Naive thymus-derived CD8-positive, alpha-beta T cell (primary cell): ENCODE measurements around the gene TBKBP1. TPM values are rescaled to one million over a fixed set of nuclear protein-coding genes. Genes with fewer than 3 reads are reported as not detected.
A peak's percentile ranks its signal among the peaks of the same experiment; 100 is the strongest.

Experiments
- ATAC-seq, 2 donors: fragments of 150-1000 bp; cut with Tn5 transposase in 1 of 2; sonication (Bioruptor Pico), chemical (Tn5 transposase) in 1 of 2; 1 replicate in 1 of 2; 2 replicates in 1 of 2; pipeline ENCODE4 v1.10.0; 2021; ENCODE audit warnings: mild to moderate bottlenecking in 2 of 2, moderate library complexity in 2 of 2
- POLR2A ChIA-PET: fragments of 350-600 bp; sonication (Branson Sonifier 250); formaldehyde crosslinking; loops from one replicate; lab custom pipeline; 2021; ENCODE audit warnings: antibody characterized with exemption; lab: Charles Lee
- DNase-seq, 10 donors: peaks; one replicate each; pipeline versions ENCODE4 v3.0.0 to v3.0.0-alpha.2; 2020 to 2022
- H3K27ac Mint-ChIP-seq, 10 donors: one replicate each; pipeline ENCODE4 v1.8.0; 2020 to 2022; ENCODE audit warnings: mild to moderate bottlenecking in 10 of 10, mixed read lengths in 10 of 10, moderate library complexity in 4 of 10, inconsistent platforms in 1 of 10
- H3K27me3 Mint-ChIP-seq, 5 donors: one replicate each; pipeline ENCODE4 v1.8.0; 2021 to 2022; ENCODE audit warnings: mixed read lengths in 5 of 5
- H3K36me3 Mint-ChIP-seq, 3 donors: one replicate each; pipeline ENCODE4 v1.8.0; 2020 to 2022; ENCODE audit warnings: mixed read lengths in 3 of 3, mild to moderate bottlenecking in 2 of 3, inconsistent platforms in 1 of 3
- H3K4me1 Mint-ChIP-seq, 4 donors: one replicate each; pipeline ENCODE4 v1.8.0; 2021 to 2022; ENCODE audit warnings: mixed read lengths in 4 of 4
- H3K4me3 Mint-ChIP-seq, 10 donors: one replicate each; pipeline ENCODE4 v1.8.0; 2020 to 2022; ENCODE audit warnings: mild to moderate bottlenecking in 10 of 10, mixed read lengths in 10 of 10, moderate library complexity in 6 of 10, inconsistent platforms in 1 of 10
- H3K9me3 Mint-ChIP-seq, 9 donors: one replicate each; pipeline ENCODE4 v1.8.0; 2020 to 2022; ENCODE audit warnings: mixed read lengths in 9 of 9, mild to moderate bottlenecking in 3 of 9, inconsistent platforms in 1 of 9, moderate library complexity in 1 of 9
- polyA plus RNA-seq, 3 donors: library from polyadenylated mRNA; unstranded; fragments of 300-500 nt; fragmentation: Illumina TruSeq; gene quantifications; one replicate each; pipeline ENCODE4 v1.2.3, GENCODE V29; 2021
- total RNA-seq, 8 experiments: library from RNA in 2 of 8; stranded (reverse) in 2 of 8; gene quantifications; one replicate each; pipeline ENCODE4 v1.2.3 and lab custom pipeline; 2021 to 2026

TBKBP1 gene
- total and polyA plus RNA-seq, 5 experiments from 2014 or later: 0.07 to 3.1 (median 1.0) TPM; not detected in 1

DNA sequence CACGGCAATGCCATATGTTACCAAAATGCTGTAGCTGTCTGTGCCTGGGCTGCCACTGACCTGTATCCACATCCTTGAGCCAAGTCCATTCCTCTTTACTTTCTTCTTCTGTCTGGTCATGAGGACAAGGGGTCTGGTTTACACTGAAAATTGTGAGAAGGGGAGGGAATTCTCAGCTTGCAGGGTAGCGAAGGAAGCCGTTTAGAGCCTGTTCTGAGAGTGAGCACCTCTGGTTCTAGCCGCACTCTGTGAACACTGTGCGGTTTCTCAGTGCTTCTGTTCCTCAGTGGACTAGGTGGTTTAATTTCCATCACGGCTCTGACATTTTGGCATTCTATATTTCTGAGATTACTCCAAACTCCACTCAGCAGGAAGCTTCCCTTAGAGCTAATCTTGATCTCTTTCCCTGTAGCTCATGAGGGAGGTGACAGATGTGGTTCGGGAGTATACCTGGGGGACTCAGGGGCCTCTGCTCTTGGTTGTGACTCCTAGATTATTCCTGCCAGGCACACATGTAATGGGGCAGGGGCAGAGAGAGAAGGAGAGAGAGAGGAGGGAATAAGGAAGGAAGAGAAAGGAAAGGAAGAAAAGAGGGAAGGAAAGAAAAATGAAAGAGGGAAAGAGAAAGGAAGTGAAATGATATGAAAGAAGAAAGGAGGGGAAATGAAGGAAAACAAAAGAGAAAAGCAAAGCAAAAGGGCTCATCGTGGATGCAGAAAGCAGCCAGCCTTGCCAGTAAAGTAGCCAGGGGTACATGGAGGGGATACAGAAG, 24.9 kb downstream of the TBKBP1 start:
- ATAC-seq (peak in 1 of 2 donors; percentile 25), DNase-seq (no peak)
- Mint-ChIP-seq H3K9me3 (no peaks in the 10 kb centered on the region), H3K4me3 (peak overlapping the region in 8 of 10 donors; percentile 1 to 76 (median 12)), H3K27me3 (peaks cover 0 to 9% (median 2%) of the 10 kb centered on the region in 5 donors), H3K36me3 (no peaks in the 10 kb centered on the region), H3K4me1 (peaks cover 23 to 79% (median 65%) of the 10 kb centered on the region in 4 donors), H3K27ac (peak overlapping the region in 8 of 10 donors; percentile 6 to 93 (median 31))
- POLR2A ChIA-PET: interaction anchor here (0.5 to 1.6 kb wide), 3 partner anchors 11 to 327 kb away, joined by 3 to 7 read pairs (median 4); no protein-coding TSS in a partner anchor

DNA sequence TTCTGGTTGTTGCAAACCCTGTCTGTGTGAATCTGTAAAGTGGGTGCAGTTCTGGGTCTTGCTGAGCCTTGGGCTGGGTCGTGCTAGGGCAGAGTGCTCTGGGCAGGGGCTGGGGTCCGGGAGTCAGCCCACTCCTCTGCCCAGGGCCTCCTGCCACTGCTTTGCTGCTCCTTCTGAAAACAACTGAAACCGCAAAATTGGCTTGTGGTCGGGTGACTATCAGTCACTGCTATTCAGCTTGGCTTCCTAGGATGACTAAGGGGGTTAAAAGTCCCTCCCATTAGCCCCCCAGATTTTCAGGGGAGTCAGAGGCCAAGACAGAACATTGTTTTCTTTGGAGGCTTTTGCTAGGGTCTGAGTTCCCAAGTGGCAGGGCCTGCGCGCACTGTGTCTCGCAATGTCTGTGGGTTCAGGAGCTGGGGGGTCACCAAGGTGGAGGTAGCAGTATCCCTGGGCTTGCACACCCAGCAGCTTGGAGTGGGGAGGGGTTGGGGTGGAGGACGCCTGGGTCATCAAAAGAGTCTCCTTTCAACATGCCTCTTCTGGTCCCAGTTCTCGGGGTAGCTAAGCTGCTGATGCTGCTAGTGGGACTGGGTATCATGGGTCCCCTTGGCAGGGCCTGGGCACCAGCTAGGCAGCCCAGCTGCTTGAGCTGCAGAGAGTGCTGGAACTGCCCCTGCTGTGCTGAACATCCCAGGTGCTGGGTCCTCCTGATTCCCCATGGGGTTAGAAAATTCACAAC, 25.6 kb downstream of the TBKBP1 start:
- Mint-ChIP-seq H3K27ac (peak overlapping the region in 5 of 10 donors; percentile 53 to 85 (median 74)), H3K36me3 (no peaks in the 10 kb centered on the region), H3K4me1 (peaks cover 20 to 74% (median 59%) of the 10 kb centered on the region in 4 donors), H3K9me3 (no peaks in the 10 kb centered on the region), H3K27me3 (peaks cover 1 to 12% (median 2%) of the 10 kb centered on the region in 5 donors), H3K4me3 (peak overlapping the region in 4 of 10 donors; percentile 29 to 76 (median 38))
- peak in 1 of 2 donors; percentile 19 for ATAC-seq
- POLR2A ChIA-PET: interaction anchor here (0.5 kb wide), 1 partner anchor 326 kb away, joined by 3 read pairs; no protein-coding TSS in a partner anchor
- no peak for DNase-seq

DNA sequence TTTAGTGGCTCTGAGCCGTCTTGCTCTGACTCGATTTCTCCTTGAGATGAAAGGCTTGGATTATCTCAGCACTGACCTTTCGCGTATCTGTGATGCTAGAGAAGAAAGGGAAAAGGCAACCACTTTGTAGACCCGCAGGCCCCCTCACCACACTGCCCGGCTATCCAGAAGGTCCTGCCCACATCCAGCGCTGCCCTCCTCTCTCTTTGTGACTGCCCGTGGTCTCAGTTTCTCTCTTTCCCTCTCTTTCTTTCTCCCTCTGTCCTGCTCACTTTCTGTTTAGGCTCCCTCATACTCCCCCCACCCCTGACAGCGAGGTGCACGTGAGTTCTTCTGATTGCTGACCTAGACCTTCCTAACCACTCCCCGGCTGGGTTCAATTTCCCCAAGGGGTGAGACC, 26.2 kb downstream of the TBKBP1 start:
- Mint-ChIP-seq H3K27me3 (peaks cover 4 to 18% (median 7%) of the 10 kb centered on the region in 5 donors), H3K4me3 (peak overlapping the region in 6 of 10 donors; percentile 23 to 70 (median 46)), H3K4me1 (peaks cover 20 to 74% (median 55%) of the 10 kb centered on the region in 4 donors), H3K36me3 (no peaks in the 10 kb centered on the region), H3K9me3 (no peaks in the 10 kb centered on the region), H3K27ac (peak overlapping the region in 4 of 10 donors; percentile 46 to 89 (median 74))
- ATAC-seq: no peak
- POLR2A ChIA-PET: no interaction called here
- no peak for DNase-seq

DNA sequence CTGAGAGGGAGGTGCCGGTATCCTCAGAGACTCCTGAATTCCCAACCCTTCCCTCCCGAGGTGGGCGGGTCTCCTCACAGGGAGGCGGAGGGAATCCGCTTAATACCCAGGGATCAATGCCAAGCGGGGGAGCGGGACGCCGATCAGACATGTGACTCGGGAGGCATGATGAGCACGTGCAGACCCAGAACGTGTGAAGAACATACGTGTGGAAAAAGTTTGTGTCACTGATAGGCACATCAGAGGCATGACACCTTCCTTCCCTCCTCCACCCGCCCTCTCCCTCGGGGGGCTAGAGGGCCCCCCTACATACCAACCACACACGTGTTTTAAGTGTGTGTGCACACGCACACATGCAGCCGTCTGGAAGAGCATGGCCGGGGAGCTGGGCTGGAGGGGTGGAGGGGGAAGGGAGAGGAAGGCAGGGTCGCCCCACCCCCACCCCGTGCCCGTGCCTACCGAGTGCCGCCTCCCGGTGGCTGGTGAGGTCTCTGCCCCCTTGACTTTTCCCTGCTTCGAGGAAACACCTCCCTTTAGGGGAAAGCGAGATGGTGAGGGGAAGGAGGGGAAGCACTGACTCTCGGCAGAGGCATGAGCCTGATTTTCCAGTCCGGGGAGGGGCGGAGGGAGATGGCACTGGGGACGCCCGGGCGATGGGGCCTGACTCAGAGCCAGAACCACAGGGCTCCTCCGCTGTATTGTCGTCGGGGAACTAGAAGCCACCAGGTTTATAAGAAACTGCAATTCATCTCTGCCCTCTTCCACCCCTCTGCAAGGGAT, 27.0 kb downstream of the TBKBP1 start:
- POLR2A ChIA-PET: interaction anchor here (1.2 to 1.3 kb wide), 2 partner anchors 14 to 15 kb away, joined by 3 to 5 read pairs; no protein-coding TSS in a partner anchor
- Mint-ChIP-seq H3K27ac (peak overlapping the region in 3 of 10 donors; percentile 34 to 89 (median 79)), H3K27me3 (peaks cover 4 to 18% (median 10%) of the 10 kb centered on the region in 5 donors), H3K4me3 (peak overlapping the region in 8 of 10 donors; percentile 44 to 75 (median 62)), H3K36me3 (no peaks in the 10 kb centered on the region), H3K4me1 (peaks cover 20 to 71% (median 52%) of the 10 kb centered on the region in 4 donors), H3K9me3 (no peaks in the 10 kb centered on the region)
- DNase-seq: peak in 6 of 10 donors; percentile 15 to 76 (median 37)
- ATAC-seq: peak; percentile 65 to 88

DNA sequence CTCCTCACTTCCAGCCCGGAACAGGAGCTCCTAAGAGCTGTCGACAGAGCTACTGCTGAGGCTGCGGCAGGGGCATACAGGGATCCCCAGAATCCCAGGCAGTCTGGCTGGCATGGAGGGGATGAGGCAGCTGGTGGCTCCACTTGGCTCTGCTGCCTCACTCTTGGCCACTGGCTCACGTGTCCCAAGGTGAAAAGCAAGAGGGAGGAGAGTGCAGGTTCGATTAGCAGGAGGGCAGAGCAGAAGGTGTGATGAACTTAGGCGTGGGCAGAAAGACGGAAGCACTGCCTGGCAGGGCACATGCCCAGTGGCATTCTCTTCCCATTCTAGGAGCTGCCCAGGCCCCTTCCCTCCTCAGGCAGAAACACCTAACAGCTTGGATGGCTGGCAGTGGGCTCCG, 27.8 kb downstream of the TBKBP1 start:
- no peaks in the 10 kb centered on the region for H3K9me3 Mint-ChIP-seq
- POLR2A ChIA-PET: interaction anchor here (1.2 to 1.3 kb wide), 2 partner anchors 14 to 16 kb away, joined by 3 to 5 read pairs; no protein-coding TSS in a partner anchor
- no peak for ATAC-seq
- H3K27ac Mint-ChIP-seq: peak overlapping the region in 2 of 10 donors; percentile 79 to 89
- peaks cover 4 to 23% (median 17%) of the 10 kb centered on the region in 5 donors for H3K27me3 Mint-ChIP-seq
- H3K4me3 Mint-ChIP-seq: peak overlapping the region in 4 of 10 donors; percentile 23 to 75 (median 61)
- no peaks in the 10 kb centered on the region for H3K36me3 Mint-ChIP-seq
- H3K4me1 Mint-ChIP-seq: peaks cover 26 to 72% (median 57%) of the 10 kb centered on the region in 4 donors
- no peak for DNase-seq

DNA sequence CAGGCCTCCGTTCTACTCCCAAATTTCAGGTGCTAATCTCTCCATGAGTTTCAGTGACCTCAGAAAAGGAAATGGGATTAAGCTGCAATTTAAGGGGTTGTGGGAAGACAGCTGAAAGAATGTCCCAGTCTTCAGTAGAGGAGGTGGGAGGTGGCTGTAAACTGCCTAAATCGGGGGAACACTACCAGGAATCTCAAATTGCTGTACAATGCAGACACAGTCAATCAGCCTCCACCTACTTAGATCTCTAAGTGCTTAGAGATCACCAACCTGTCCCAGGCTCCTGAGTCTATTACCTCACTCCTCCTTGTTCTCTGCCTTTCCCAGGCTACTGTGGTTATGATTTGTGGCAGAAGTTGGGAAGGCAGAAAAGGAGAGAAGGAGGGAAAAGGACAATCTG, 30.7 kb downstream of the TBKBP1 start:
- no peak for ATAC-seq
- POLR2A ChIA-PET: no interaction called here
- Mint-ChIP-seq H3K27ac (peak overlapping the region in 3 of 10 donors; percentile 26 to 31 (median 29)), H3K4me3 (no peak overlapping the region), H3K27me3 (peaks cover 4 to 46% (median 20%) of the 10 kb centered on the region in 5 donors), H3K9me3 (no peaks in the 10 kb centered on the region), H3K4me1 (peaks cover 14 to 62% (median 38%) of the 10 kb centered on the region in 4 donors), H3K36me3 (no peaks in the 10 kb centered on the region)
- no peak for DNase-seq

DNA sequence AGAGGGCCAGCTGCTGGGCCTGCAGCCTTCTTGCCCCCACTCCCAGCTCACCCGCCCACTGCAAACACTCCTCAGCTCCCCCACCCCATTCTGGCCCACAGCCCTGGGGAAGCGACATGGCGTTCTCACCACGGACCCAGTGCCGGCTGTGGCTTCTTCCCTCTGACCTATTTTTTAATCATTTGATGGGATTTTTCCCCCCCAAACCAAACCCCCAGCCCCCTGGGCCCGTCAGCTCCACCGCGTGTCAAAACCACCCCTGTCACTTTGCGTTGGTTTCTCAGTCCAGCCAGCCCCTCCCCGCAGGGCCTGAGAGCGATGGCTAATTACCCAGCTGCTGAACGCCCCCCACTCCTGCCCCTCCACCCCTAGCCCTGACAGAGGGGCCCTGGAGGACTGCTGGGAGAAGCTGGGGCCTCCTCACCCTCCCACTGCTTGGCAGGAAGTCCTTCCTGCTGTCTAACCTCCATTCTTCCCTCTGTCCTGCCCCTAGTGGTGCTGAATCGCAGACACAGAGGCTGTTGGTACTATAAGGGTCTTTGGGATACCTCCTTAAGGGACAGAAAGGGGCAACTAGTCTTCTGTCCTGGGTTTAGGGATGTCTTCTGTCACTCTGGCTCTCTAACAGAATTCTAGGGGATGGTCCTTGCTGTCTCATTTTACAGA, 31.6 kb downstream of the TBKBP1 start:
- Mint-ChIP-seq H3K9me3 (no peaks in the 10 kb centered on the region), H3K36me3 (no peaks in the 10 kb centered on the region), H3K4me3 (no peak overlapping the region), H3K27me3 (peaks cover 4 to 46% (median 20%) of the 10 kb centered on the region in 5 donors), H3K4me1 (peaks cover 14 to 59% (median 30%) of the 10 kb centered on the region in 4 donors), H3K27ac (peak overlapping the region in 1 of 10 donors; percentile 71)
- POLR2A ChIA-PET: no interaction called here
- ATAC-seq (no peak), DNase-seq (no peak)

DNA sequence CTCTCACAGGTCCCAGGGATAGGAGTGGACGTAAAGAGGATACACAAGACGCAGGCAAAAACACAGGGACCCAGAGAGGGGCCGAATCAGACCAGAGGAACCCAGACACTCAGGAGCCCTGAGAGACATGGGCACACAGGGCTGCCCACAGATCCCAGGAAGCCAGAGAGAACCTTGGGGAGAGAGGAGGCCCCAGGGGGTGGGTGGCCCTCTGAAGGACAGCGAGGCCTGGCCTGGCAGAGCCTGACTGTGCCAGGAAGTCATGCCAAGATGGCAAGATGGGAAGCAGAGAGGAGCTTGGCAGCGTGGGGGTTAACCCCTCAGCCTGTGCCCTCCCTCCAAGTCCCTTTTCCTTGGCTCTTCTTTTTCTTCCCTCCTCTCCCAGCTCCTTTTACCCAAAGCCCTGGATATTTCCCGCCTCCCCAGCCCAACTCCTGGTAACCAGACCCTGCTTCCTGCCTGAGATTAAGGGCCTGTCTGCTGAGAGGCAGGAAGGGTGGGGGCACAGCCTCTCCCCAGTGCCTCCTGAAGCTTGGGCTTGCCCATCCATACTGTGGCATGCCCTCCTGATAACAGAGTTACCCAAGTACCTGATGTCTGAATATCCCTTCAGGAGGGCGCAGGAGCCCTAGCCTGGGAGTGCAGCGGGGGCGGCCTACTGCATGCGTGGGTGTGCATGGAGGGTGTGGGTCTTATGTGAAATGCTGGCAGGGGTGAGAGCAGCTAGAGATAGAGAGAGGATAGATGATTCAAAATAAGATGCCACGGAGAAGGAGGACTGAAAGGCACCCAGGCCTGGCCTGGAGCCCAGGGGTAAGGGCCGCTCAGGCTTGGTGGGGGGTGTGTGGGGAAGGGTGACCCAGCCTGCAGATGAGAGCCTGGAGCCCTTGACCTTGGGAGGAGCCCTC, 33.1 kb downstream of the TBKBP1 start:
- ATAC-seq (no peak), DNase-seq (peak in 1 of 10 donors; percentile 42)
- Mint-ChIP-seq H3K36me3 (no peaks in the 10 kb centered on the region), H3K9me3 (no peaks in the 10 kb centered on the region), H3K27ac (peak overlapping the region in 5 of 10 donors; percentile 3 to 85 (median 33)), H3K4me3 (peak overlapping the region in 1 of 10 donors; percentile 6), H3K4me1 (peaks cover 12 to 60% (median 26%) of the 10 kb centered on the region in 4 donors), H3K27me3 (peaks cover 2 to 46% (median 17%) of the 10 kb centered on the region in 5 donors)
- POLR2A ChIA-PET: interaction anchor here (0.6 kb wide), 1 partner anchor 95 kb away, joined by 6 read pairs; no protein-coding TSS in a partner anchor

DNA sequence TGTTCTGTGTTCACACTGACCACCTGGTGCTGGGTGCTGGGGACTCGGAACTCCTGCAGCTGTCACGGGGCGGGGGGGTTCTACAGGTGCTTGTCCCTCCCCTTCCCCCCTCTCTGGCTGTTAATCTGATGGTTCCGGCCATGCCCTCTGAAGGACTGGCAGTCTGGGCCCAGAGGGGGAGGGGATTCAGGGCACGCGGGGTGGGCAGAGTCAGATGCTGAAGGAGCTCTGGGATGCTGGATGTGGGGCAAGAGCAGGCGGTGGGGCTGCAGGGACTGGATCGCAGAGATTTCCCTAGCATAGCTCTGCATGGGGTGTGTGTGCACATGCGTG, 33.7 kb downstream of the TBKBP1 start:
- Mint-ChIP-seq H3K4me1 (peaks cover 18 to 66% (median 31%) of the 10 kb centered on the region in 4 donors), H3K27ac (peak overlapping the region in 1 of 10 donors; percentile 90)
- POLR2A ChIA-PET: interaction anchor here (0.6 kb wide), 1 partner anchor 96 kb away, joined by 6 read pairs; no protein-coding TSS in a partner anchor

DNA sequence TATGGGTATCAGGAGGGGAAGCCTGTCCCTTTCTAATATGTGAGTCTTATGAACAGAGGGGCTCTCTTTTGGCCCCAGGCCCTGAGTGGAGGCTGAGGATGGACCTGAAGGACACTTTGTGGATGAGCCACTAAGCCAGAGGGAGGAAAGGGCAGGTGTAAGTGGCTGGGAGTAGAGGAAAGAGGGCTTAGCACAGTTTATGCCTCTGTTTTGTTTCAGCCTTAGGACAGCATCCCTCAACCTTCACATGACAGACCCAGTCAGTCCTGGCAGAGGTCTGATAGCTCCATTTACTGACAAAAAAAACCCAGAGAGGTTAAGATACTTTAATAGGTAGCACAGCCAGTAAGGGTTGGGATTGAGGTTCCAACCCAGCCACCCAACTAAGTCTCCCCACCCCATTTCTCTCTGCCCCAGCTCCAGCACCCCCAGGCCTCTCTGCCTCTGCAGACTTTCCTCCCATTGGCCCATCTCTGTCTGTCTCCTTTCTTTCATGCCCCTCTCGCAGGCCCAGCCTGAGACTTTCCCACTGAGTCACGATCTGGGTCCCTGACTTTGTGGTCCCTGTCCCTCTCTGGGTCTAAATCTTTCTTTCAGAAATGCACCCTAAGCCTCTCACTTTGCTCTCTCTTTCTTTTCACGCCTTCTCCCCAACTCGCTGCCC, 34.4 kb downstream of the TBKBP1 start:
- DNase-seq (peak in 1 of 10 donors; percentile 6), ATAC-seq (no peak)
- POLR2A ChIA-PET: no interaction called here
- peak overlapping the region in 1 of 10 donors; percentile 14 for H3K4me3 Mint-ChIP-seq
- H3K27me3 Mint-ChIP-seq: peaks cover 2 to 46% (median 15%) of the 10 kb centered on the region in 5 donors
- no peaks in the 10 kb centered on the region for H3K9me3 Mint-ChIP-seq
- H3K36me3 Mint-ChIP-seq: no peaks in the 10 kb centered on the region
- H3K27ac Mint-ChIP-seq: peak overlapping the region in 3 of 10 donors; percentile 37 to 90 (median 53)
- H3K4me1 Mint-ChIP-seq: peaks cover 20 to 69% (median 36%) of the 10 kb centered on the region in 4 donors

More for the DNA sequence above, 33.7 kb downstream of the TBKBP1 start:
- Mint-ChIP-seq H3K36me3 (no peaks in the 10 kb centered on the region), H3K4me3 (no peak overlapping the region), H3K9me3 (no peaks in the 10 kb centered on the region), H3K27me3 (peaks cover 2 to 46% (median 17%) of the 10 kb centered on the region in 5 donors)
- ATAC-seq: no peak
- no peak for DNase-seq
